Body of pancreas (tissue), 4 donors: ENCODE measurements around the gene PSMD4. TPM values are rescaled to one million over a fixed set of nuclear protein-coding genes. Genes with fewer than 3 reads are reported as not detected.

Source experiments
- ATAC-seq: fragments of 150-250 bp; one replicate; pipeline ENCODE4 v1.9.1; 2016
- DNase-seq, 4 donors: peaks; one replicate each; pipeline ENCODE4 v3.0.0-alpha.2; 2019
- H3K27ac ChIP-seq, 4 donors: fragments of 200-600 bp; sonication (generic); 1 replicate in 3 of 4; 2 replicates in 1 of 4; pipeline versions ENCODE4 v1.5.1 to v1.6.1; 2016 to 2019; ENCODE audit warnings: mild to moderate bottlenecking in 1 of 4, mixed read lengths in 1 of 4, moderate library complexity in 1 of 4
- H3K27me3 ChIP-seq, 2 donors: fragments of 200-600 bp; sonication (generic); one replicate each; pipeline ENCODE4 v1.6.0; 2016; ENCODE audit warnings: mild to moderate bottlenecking in 1 of 2
- H3K36me3 ChIP-seq, 2 donors: fragments of 200-600 bp; sonication (generic); replicated peaks in 1 of 2; 2 replicates each; pipeline ENCODE4 v1.5.1; 2016; ENCODE audit warnings: low read depth in 2 of 2; ENCODE audit not compliant: insufficient read depth in 1 of 2
- H3K4me1 ChIP-seq: fragments of 200-600 bp; sonication (generic); one replicate; pipeline ENCODE4 v1.6.0; 2016
- H3K4me3 ChIP-seq, 2 donors: fragments of 200-600 bp; sonication (generic); 1 replicate in 1 of 2; 2 replicates in 1 of 2; pipeline ENCODE4 v1.5.1; 2016 to 2019
- H3K9me3 ChIP-seq, 3 donors: fragments of 200-600 bp; sonication (generic); 1 replicate in 2 of 3; 2 replicates in 1 of 3; pipeline ENCODE4 v1.5.1; 2016
- CTCF ChIP-seq, 7 experiments: fragments of 450-650 bp in 4 of 7; fragments of 200-600 bp in 3 of 7; sonication (generic) in 3 of 7; IDR thresholded peaks; one replicate each; pipeline ENCODE4 v1.5.1; 2016 to 2019; ENCODE audit warnings: antibody characterized with exemption in 7 of 7
- POLR2A ChIP-seq, 3 donors: fragments of 450-650 bp; IDR thresholded peaks; one replicate each; pipeline ENCODE4 v1.6.1; 2016; ENCODE audit warnings: antibody characterized with exemption in 3 of 3, mild to moderate bottlenecking in 2 of 3
- WGBS, 2 donors: methylation state at CpG; one replicate each; pipeline ENCODE4 v1.1.5; 2017; 5-methylcytosine and 5-hydroxymethylcytosine counted together
- intact Hi-C: fragments of 100-400 bp; cut with DNase I; formaldehyde crosslinking; loops from one replicate; pipeline ENCODE4 v1.15.1; 2023
- total RNA-seq, 2 donors: library from RNA; depleted of rRNA; stranded (reverse); fragments of >200 nt; gene quantifications; one replicate each; pipeline ENCODE4 v1.1.0, GENCODE V29; 2016

PSMD4 gene
- total RNA-seq, 2 donors from 2014 or later, result 70.2 to 73.4 TPM

DNA sequence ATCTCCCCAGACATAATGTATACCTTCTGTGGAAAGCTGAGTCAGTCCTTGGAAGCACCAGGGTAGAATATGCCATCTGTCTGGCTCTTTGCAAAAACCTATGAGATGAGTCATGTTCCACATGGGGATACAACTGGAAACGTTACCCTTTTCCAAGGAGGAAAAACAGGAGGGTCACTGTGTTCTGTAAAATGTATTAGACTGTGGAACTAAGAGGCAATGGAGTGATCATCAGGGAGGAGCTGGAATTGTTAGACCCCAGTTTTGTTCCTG, 16.1 kb upstream of the PSMD4 start:
- Histone ChIP-seq H3K4me1 (no peaks in the 10 kb centered on the region), H3K4me3 (no peak overlapping the region), H3K27ac (no peak overlapping the region), H3K9me3 (no peaks in the 10 kb centered on the region), H3K36me3 (peaks cover 9 to 49% of the 10 kb centered on the region in 2 donors), H3K27me3 (no peaks in the 10 kb centered on the region)
- 64 to 67% methylated on average over 1 of the region's 1 CpG for WGBS, 2 donors
- DNase-seq (no peak), ATAC-seq (no peak)
- TF ChIP-seq CTCF (IDR thresholded peaks at IDR 0.05) (no peak), POLR2A (IDR thresholded peaks at IDR 0.05) (no peak)
- intact Hi-C loops, result no loop called here

GRCh38 chr1:151242442-151242841, 12.1 kb upstream of the PSMD4 start:
- H3K36me3 ChIP-seq, result peaks cover 15 to 35% of the 10 kb centered on the region in 2 donors
- no peak for ATAC-seq

DNA sequence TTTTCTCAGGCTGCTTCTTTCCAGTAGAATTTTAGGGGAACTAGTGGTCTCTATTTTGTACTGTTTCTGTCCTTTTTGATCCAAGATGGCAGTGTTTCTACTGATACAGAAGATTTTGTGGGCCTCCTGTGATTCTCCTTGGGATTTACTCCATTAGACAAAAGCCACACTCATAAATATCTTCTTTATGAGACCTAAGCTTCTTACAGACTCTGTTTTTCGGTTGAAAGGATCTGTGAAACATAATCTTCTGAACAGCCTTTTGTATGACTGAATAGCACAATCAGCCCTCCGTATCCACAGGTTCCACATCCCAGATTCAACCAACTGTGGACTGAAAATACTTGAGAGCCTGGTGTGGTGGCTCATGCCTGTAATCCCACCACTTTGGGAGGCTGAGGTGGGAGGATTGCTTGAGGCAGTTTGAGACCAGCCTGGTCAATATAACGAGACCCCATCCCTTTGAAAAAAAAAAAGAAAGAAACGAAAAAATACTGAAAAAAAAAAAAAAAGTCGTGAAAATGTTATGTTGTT, 10.8 kb upstream of the PSMD4 start:
- WGBS, 2 donors, result 71 to 82% methylated on average over 5 of the region's 5 CpGs
- H3K4me3 ChIP-seq, result no peak overlapping the region
- DNase-seq (no peak), ATAC-seq (no peak)
- no peaks in the 10 kb centered on the region for H3K27me3 ChIP-seq
- H3K36me3 ChIP-seq, result peaks cover 24 to 35% of the 10 kb centered on the region in 2 donors
- intact Hi-C loops, result no loop called here
- no peaks in the 10 kb centered on the region for H3K4me1 ChIP-seq
- TF ChIP-seq CTCF (IDR thresholded peaks at IDR 0.05) (no peak), POLR2A (IDR thresholded peaks at IDR 0.05) (no peak)
- H3K27ac ChIP-seq, result no peak overlapping the region
- H3K9me3 ChIP-seq, result no peaks in the 10 kb centered on the region

More at GRCh38 chr1:151242442-151242841, 12.1 kb upstream of the PSMD4 start:
- no peaks in the 10 kb centered on the region for H3K27me3 ChIP-seq
- no peaks in the 10 kb centered on the region for H3K9me3 ChIP-seq
- no peak for DNase-seq
- TF ChIP-seq CTCF (IDR thresholded peaks at IDR 0.05), result no peak
- TF ChIP-seq POLR2A (IDR thresholded peaks at IDR 0.05), result no peak
- no peaks in the 10 kb centered on the region for H3K4me1 ChIP-seq
- H3K4me3 ChIP-seq, result no peak overlapping the region
- H3K27ac ChIP-seq, result no peak overlapping the region
- 84 to 87% methylated on average over 2 of the region's 2 CpGs for WGBS, 2 donors
- intact Hi-C loops, result no loop called here

GRCh38 chr1:151246786-151247185, 7.7 kb upstream of the PSMD4 start:
- DNase-seq (no peak), ATAC-seq (no peak)
- Histone ChIP-seq H3K27me3 (no peaks in the 10 kb centered on the region), H3K27ac (no peak overlapping the region), H3K36me3 (peaks cover 19 to 26% of the 10 kb centered on the region in 2 donors), H3K4me3 (no peak overlapping the region), H3K4me1 (no peaks in the 10 kb centered on the region), H3K9me3 (no peaks in the 10 kb centered on the region)
- WGBS, 2 donors, result 93% methylated on average over 2 of the region's 2 CpGs
- intact Hi-C loops, result no loop called here
- TF ChIP-seq POLR2A (IDR thresholded peaks at IDR 0.05) (no peak), CTCF (IDR thresholded peaks at IDR 0.05) (no peak)
